ENCODE measurements around the gene LRBA. TPM values are rescaled to one million over a fixed set of nuclear protein-coding genes. Genes with fewer than 3 reads are reported as not detected.

The LRBA gene
- total RNA-seq, 1 donor from 2014 or later, result 103 TPM

DNA sequence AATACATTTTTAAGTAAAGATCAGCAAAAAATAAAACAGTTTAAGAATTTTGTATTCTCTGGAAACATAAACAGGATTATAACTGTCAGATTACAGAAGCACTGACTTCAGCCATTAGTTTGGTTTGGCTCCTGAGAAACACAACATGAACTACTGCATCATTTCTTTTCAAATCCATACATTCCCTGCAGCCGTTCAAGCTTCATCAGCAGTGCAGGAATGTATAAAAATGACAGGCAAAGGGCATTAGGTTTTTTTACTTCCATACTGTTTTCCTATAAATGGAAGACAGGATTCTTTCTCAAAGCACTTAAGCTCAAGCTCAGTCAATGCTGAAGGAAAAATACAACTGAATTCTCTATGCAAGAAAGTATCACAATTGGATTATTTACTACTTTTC lies 437.3 kb downstream of the LRBA start:
- Histone ChIP-seq H3K36me3 (ENCODE audit: control insufficient read depth, insufficient read depth, low read length) (peaks cover under 1% of the 10 kb centered on the region), H3K27me3 (ENCODE audit: control insufficient read depth, insufficient read depth, low read length) (no peaks in the 10 kb centered on the region), H3K4me3 (ENCODE audit: low read depth, low read length) (no peak overlapping the region)
- DNase-seq (ENCODE audit: low read depth), result no peak
- no peak for FAIRE-seq
- TF ChIP-seq, protein P1, sequence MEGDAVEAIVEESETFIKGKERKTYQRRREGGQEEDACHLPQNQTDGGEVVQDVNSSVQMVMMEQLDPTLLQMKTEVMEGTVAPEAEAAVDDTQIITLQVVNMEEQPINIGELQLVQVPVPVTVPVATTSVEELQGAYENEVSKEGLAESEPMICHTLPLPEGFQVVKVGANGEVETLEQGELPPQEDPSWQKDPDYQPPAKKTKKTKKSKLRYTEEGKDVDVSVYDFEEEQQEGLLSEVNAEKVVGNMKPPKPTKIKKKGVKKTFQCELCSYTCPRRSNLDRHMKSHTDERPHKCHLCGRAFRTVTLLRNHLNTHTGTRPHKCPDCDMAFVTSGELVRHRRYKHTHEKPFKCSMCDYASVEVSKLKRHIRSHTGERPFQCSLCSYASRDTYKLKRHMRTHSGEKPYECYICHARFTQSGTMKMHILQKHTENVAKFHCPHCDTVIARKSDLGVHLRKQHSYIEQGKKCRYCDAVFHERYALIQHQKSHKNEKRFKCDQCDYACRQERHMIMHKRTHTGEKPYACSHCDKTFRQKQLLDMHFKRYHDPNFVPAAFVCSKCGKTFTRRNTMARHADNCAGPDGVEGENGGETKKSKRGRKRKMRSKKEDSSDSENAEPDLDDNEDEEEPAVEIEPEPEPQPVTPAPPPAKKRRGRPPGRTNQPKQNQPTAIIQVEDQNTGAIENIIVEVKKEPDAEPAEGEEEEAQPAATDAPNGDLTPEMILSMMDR (IDR thresholded peaks at IDR 0.05; ENCODE audit: insufficient read depth, low read length, severe bottlenecking), result no peak

DNA sequence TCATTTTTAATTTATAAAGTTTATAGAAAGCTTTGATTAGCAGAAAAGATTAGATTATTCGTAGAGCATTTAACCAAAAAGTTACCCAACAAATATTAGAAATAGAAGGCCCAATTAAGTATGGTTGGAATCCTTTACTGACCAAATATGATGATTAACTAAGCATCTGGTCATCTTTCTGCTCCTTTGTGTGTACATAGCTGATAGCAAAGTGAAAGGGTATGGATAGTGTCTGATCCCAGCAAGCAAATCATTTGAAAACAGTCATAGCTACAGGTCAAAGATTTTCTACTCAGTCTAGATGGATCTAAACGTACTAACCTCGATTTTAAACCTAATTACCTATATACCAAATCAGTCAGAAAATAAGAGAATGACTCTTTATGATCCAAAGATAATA lies 440.4 kb downstream of the LRBA start:
- TF ChIP-seq, protein P1 (IDR thresholded peaks at IDR 0.05; ENCODE audit: insufficient read depth, low read length, severe bottlenecking), result no peak
- DNase-seq (ENCODE audit: low read depth) (no peak), FAIRE-seq (no peak)
- Histone ChIP-seq H3K36me3 (ENCODE audit: control insufficient read depth, insufficient read depth, low read length) (no peaks in the 10 kb centered on the region), H3K27me3 (ENCODE audit: control insufficient read depth, insufficient read depth, low read length) (no peaks in the 10 kb centered on the region), H3K4me3 (ENCODE audit: low read depth, low read length) (no peak overlapping the region)

DNA sequence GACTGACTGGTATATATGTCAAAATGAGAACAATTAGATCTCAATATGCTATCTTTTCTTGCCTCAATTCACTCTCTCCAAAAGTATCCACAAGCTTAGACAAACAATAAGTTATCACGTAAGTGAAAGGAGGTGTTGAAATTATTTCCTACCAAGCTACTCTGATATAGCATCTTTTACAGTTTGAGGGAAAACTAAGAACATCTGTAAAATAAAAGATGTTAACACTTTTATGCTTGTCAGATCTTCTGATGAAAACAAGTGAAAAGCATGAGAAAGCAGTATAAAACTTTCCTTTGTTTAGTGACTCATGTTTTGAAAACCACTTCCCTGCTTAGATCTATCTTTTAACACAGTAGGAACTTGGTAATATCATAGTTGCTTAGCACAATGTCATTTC lies 441.6 kb downstream of the LRBA start:
- TF ChIP-seq, protein P1 (IDR thresholded peaks at IDR 0.05; ENCODE audit: insufficient read depth, low read length, severe bottlenecking), result no peak
- Histone ChIP-seq H3K4me3 (ENCODE audit: low read depth, low read length) (no peak overlapping the region), H3K27me3 (ENCODE audit: control insufficient read depth, insufficient read depth, low read length) (no peaks in the 10 kb centered on the region), H3K36me3 (ENCODE audit: control insufficient read depth, insufficient read depth, low read length) (no peaks in the 10 kb centered on the region)
- FAIRE-seq (no peak), DNase-seq (ENCODE audit: low read depth) (peak; percentile 42)

DNA sequence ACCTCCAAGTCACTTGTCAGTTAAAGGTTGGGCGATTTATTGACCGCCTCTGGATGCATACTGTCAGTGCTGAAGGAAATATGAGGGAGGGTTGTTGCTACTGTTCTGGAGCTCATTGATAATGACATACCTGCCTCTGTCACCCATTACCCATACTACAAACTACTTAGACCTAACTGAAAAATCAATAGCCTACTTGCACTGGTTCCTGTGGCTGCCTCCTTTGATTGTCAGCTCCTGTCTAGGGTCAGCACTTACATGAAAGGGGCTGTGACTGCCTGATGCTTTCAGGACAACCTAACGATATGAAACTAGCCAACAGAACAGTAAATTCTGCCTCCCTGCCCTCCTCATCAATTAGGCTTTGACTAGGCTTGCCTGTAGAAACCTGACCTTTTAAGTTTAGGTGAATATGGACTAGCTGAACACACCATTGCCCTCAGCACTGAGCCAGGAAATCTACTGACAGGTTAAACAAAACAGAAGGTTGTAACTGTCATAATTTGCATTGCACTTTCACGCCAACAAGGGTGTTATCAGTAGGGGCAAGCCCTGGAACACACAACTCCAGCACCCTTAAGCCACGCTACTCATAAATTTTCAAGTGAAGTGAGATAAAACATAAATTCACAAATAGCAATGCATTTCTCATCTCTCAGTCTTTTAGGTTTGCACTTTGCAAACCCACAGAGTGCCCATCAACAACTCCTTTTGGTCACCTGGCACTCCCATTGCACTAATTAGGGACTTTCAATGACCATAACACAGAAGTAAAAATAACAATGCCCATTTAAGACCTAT lies 442.2 kb downstream of the LRBA start:
- DNase-seq (ENCODE audit: low read depth), result no peak
- TF ChIP-seq, protein P1 (IDR thresholded peaks at IDR 0.05; ENCODE audit: insufficient read depth, low read length, severe bottlenecking), result no peak
- FAIRE-seq, result no peak
- no peaks in the 10 kb centered on the region for H3K27me3 ChIP-seq (ENCODE audit: control insufficient read depth, insufficient read depth, low read length)
- H3K36me3 ChIP-seq (ENCODE audit: control insufficient read depth, insufficient read depth, low read length), result no peaks in the 10 kb centered on the region
- no peak overlapping the region for H3K4me3 ChIP-seq (ENCODE audit: low read depth, low read length)

DNA sequence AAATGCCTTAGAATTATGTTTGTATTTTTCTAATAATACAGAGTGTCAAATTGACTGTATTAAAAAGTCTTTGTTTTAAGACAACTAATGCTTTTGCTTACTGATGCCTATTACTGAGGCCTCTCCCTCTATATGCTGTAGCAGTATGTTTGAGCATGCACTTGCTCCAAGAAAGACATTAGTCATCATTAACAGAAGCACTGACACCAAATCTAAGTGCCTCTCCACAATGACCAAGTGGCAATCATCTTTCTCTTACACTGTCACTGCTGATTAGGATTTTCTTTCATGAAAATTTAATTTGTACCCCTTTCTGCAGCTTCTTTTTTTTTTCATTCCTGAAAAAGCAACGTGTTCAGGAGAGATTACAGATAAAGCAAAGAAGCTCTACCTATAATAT lies 444.2 kb downstream of the LRBA start:
- Histone ChIP-seq H3K36me3 (ENCODE audit: control insufficient read depth, insufficient read depth, low read length) (no peaks in the 10 kb centered on the region), H3K27me3 (ENCODE audit: control insufficient read depth, insufficient read depth, low read length) (no peaks in the 10 kb centered on the region), H3K4me3 (ENCODE audit: low read depth, low read length) (no peak overlapping the region)
- FAIRE-seq (no peak), DNase-seq (ENCODE audit: low read depth) (peak; percentile 22)
- TF ChIP-seq, protein P1 (IDR thresholded peaks at IDR 0.05; ENCODE audit: insufficient read depth, low read length, severe bottlenecking), result no peak

Measured in bronchial epithelial cell (primary cell).